B cell (primary cell): ENCODE measurements around the gene PSMD2.

ENCODE experiments used
- CTCF ChIP-seq: fragments of 200-600 bp; IDR thresholded peaks from one replicate; pipeline ENCODE4 v1.8.0; 2022; ENCODE audit warnings: antibody characterized with exemption, mild to moderate bottlenecking
- EZH2 ChIP-seq: IDR thresholded peaks from 2 replicates; pipeline ENCODE4 v1.6.1; 2012; ENCODE audit warnings: borderline replicate concordance, low read depth, mild to moderate bottlenecking, moderate library complexity, low read length; ENCODE audit not compliant: insufficient read depth, poor library complexity, severe bottlenecking

- no peak for TF ChIP-seq CTCF
- TF ChIP-seq EZH2 = no peak
These were observed 43.6 kb upstream of the PSMD2 start for GRCh38 chr3:184255291-184256039.
